Right atrium auricular region (tissue), 2 donors: Measurements from ENCODE around the gene LILRB4. TPM values are rescaled to one million over a fixed set of nuclear protein-coding genes. Genes with fewer than 3 reads are reported as not detected.
"Not testable (repeated sequence)": the region's sequence is repeated elsewhere in the genome, so short reads cannot be mapped to it uniquely, and the experiment has no call there.

Experiments
- DNase-seq: peaks from one replicate; pipeline ENCODE4 v3.0.0-alpha.2; 2019; ENCODE audit warnings: low spot score
- H3K27ac ChIP-seq, 2 donors: fragments of 200-600 bp; sonication (generic); 1 replicate in 1 of 2; 2 replicates in 1 of 2; pipeline ENCODE4 v1.5.1; 2016 to 2019
- H3K27me3 ChIP-seq, 2 donors: fragments of 200-600 bp; sonication (generic); one replicate each; pipeline versions ENCODE4 v1.5.1 to v1.6.0; 2017 to 2019
- H3K36me3 ChIP-seq: fragments of 200-600 bp; sonication (generic); one replicate; pipeline ENCODE4 v1.5.1; 2016
- H3K4me1 ChIP-seq, 2 donors: fragments of 200-600 bp; sonication (generic); one replicate each; pipeline versions ENCODE4 v1.5.1 to v1.6.0; 2017 to 2019
- H3K4me3 ChIP-seq, 2 donors: fragments of 200-600 bp; sonication (generic); 1 replicate in 1 of 2; 2 replicates in 1 of 2; pipeline ENCODE4 v1.5.1; 2017 to 2019; ENCODE audit warnings: mild to moderate bottlenecking in 1 of 2, moderate library complexity in 1 of 2
- H3K9me3 ChIP-seq, 2 donors: fragments of 200-600 bp; sonication (generic); one replicate each; pipeline ENCODE4 v1.5.1; 2019
- CTCF ChIP-seq, 2 donors: fragments of 200-600 bp; sonication (generic); IDR thresholded peaks; one replicate each; pipeline ENCODE4 v1.5.1; 2019; ENCODE audit warnings: antibody characterized with exemption in 2 of 2
- total RNA-seq, 2 donors: library from RNA; depleted of rRNA; stranded (reverse); fragments of >200 nt; gene quantifications; one replicate each; pipeline ENCODE4 v1.1.0, GENCODE V29; 2016

Gene LILRB4
- 1 to 10 TPM; 2.0 to 5.2 TPM for total RNA-seq

DNA sequence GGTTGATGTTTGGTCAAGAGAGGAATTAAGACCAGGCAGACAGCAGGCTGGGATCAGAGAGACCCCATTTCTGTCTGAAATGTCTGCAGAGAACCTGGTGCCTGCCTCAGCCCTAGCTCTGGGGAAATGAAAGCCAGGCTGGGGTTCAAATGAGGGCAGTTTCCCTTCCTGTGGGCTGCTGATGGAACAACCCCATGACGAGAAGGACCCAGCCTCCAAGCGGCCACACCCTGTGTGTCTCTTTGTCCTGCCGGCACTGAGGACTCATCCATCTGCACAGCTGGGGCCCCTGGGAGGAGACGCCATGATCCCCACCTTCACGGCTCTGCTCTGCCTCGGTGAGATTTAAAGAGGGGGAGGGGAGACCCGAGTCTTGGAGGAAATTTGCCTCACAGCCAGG lies at the start of gene LILRB4:
Gene LILRB4, plus strand, starts transcription at position 256 of the 400 bp plus-strand sequence. Its CDS starts 49 bp downstream, at position 305.
- peak within 1 kb of the TSS in 1 of 2 donors; percentile 11 for H3K4me3 ChIP-seq
- peak; percentile 66 for DNase-seq
- no peak within 1 kb of the TSS for H3K27ac ChIP-seq
- no peak for TF ChIP-seq CTCF (IDR thresholded peaks at IDR 0.05)
- peaks cover 0 to 3% of the 10 kb centered on the region in 2 donors for H3K9me3 ChIP-seq
- no peaks in the 10 kb centered on the region for H3K27me3 ChIP-seq
- no peaks in the 10 kb centered on the region for H3K36me3 ChIP-seq
- no peaks in the 10 kb centered on the region for H3K4me1 ChIP-seq

GRCh38 chr19:54614726-54615125 lies 48.1 kb upstream of the LILRB4 start:
- no peaks in the 10 kb centered on the region for H3K4me1 ChIP-seq
- no peak overlapping the region for H3K4me3 ChIP-seq
- H3K27ac ChIP-seq, result no peak overlapping the region
- peaks cover 0 to 16% of the 10 kb centered on the region in 2 donors for H3K9me3 ChIP-seq
- no peak for TF ChIP-seq CTCF (IDR thresholded peaks at IDR 0.05)
- DNase-seq, result no peak
- no peaks in the 10 kb centered on the region for H3K36me3 ChIP-seq
- no peaks in the 10 kb centered on the region for H3K27me3 ChIP-seq

DNA sequence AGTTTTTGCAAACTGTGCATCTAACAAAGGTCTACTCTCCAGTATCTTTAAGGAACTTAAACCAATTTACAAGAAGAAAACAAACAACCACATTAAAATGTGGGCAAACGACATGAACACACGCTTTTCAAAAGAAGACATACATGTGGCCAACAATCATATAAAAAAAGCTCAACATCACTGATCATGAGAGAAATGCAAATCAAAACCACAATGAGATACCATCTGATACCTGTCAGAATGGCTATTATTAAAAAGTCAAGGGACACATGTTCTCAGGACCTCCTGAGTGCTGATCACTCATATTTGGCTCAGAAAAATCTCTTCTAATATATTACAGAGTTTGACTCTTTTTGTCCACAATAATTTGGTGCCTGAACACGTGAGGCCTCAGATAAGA lies 46.7 kb upstream of the LILRB4 start:
- no peak for TF ChIP-seq CTCF (IDR thresholded peaks at IDR 0.05)
- H3K9me3 ChIP-seq, result peaks cover 0 to 16% of the 10 kb centered on the region in 2 donors
- H3K27me3 ChIP-seq, result no peaks in the 10 kb centered on the region
- H3K36me3 ChIP-seq, result no peaks in the 10 kb centered on the region
- H3K4me1 ChIP-seq, result no peaks in the 10 kb centered on the region
- H3K27ac ChIP-seq, result no peak overlapping the region
- no peak for DNase-seq
- H3K4me3 ChIP-seq, result no peak overlapping the region

GRCh38 chr19:54616821-54617560 lies 45.8 kb upstream of the LILRB4 start:
- H3K27me3 ChIP-seq, result no peaks in the 10 kb centered on the region
- no peak overlapping the region for H3K27ac ChIP-seq
- H3K9me3 ChIP-seq, result peaks cover 0 to 16% of the 10 kb centered on the region in 2 donors
- TF ChIP-seq CTCF (IDR thresholded peaks at IDR 0.05), result no peak
- no peak overlapping the region for H3K4me3 ChIP-seq
- no peaks in the 10 kb centered on the region for H3K4me1 ChIP-seq
- H3K36me3 ChIP-seq, result no peaks in the 10 kb centered on the region
- no peak for DNase-seq

DNA sequence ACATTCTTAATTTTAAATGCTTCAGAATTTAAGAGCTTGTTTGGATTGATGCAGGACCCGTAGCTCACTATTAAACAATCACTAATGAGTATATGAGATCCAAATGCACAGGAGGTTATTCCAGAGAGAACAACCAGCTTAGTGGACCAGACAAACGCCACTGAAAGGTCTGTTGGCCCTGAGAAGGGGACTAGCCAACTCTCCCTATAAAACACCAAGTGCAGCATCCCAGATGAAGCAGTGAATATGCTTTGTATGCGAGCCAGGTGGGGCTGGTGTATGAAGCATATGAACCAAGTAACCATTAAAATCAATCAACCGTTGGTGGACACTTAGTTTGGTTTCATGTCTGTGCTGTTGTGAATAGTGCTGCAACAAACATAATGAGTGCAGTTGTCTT lies 42.3 kb upstream of the LILRB4 start:
- Histone ChIP-seq H3K9me3 (peaks cover 0 to 6% of the 10 kb centered on the region in 2 donors), H3K36me3 (no peaks in the 10 kb centered on the region), H3K4me3 (no peak overlapping the region), H3K27me3 (no peaks in the 10 kb centered on the region), H3K4me1 (no peaks in the 10 kb centered on the region), H3K27ac (no peak overlapping the region)
- no peak for DNase-seq
- TF ChIP-seq CTCF (IDR thresholded peaks at IDR 0.05), result no peak

DNA sequence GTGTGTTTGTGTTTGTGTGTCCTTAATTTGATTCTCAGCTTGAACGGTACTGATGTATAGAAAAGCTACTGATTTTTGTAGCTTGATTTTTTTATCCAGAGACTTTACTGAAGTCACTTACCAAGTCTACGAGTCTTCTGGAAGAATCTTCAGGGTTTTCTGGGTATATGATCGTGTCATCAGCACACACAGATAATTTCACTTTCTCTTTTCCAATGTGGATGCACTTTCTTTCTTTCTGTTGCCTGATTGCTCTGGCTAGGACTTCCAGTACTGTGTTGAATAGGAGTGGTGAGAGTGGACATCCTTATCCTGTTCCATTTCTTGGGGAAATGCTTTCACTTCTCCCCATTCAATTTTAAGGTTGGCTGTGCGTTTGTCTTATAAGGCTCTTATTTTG lies 40.4 kb upstream of the LILRB4 start:
- Histone ChIP-seq H3K4me3 (no peak overlapping the region), H3K4me1 (no peaks in the 10 kb centered on the region), H3K27ac (no peak overlapping the region), H3K27me3 (no peaks in the 10 kb centered on the region), H3K9me3 (no peaks in the 10 kb centered on the region), H3K36me3 (no peaks in the 10 kb centered on the region)
- no peak for DNase-seq
- TF ChIP-seq CTCF (IDR thresholded peaks at IDR 0.05), result no peak

DNA sequence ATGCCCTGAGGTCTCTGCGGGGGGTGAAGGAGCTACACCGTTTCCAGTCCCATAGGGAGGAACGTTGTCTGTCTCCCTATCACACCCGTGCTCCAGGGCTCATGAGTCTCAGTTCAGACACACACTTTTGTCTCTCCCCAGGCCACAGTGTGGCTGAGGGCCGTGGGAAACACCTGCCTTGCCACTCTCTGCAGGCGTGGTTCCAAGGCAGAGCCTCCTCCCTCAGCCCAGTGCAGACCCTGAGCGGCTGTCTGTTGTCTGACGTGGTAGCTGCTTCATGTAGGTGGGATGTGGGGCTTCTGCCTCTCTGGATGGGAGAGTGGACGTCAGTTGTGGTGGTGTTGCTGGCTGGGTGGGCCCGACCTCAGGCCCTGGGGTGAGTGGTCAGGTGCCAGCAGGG lies 38.6 kb upstream of the LILRB4 start:
- DNase-seq, H3K27me3 ChIP-seq, H3K27ac ChIP-seq, H3K36me3 ChIP-seq, H3K9me3 ChIP-seq, H3K4me1 ChIP-seq, H3K4me3 ChIP-seq: not testable (repeated sequence)

GRCh38 chr19:54624934-54625730 lies 37.7 kb upstream of the LILRB4 start:
- not testable (repeated sequence) for H3K36me3 ChIP-seq, DNase-seq, H3K4me3 ChIP-seq, H3K9me3 ChIP-seq, H3K27me3 ChIP-seq, H3K27ac ChIP-seq, H3K4me1 ChIP-seq
